Measurements from ENCODE around the gene HSPBP1. TPM values are rescaled to one million over a fixed set of nuclear protein-coding genes. Genes with fewer than 3 reads are reported as not detected.
"Not testable (repeated sequence)": the region's sequence is repeated elsewhere in the genome, so short reads cannot be mapped to it uniquely, and the experiment has no call there.

Gene HSPBP1
- total RNA-seq, 1 experiment from 2014 or later: 88.0 TPM

DNA sequence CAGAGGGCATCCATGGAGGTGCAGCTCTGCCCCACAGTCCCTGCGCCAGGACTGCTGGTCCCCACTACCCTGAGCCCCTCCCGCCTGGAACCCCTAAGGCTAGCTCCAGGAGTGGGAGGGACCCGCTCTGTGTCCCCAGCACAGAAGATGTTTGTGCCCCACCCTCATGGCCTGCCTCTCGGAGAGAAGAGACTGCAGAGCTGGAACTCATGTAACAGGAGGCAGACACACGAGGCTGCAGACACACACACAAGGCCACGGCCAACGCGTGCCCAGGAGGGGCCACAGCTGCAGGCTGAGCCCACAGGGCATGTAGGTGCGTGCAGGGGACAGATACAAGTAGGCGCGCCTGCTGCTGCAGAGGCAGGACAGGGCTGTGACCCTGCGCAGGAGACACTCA is 40.9 kb downstream of the HSPBP1 start:
- DNase-seq (ENCODE audit: low spot score): no peak

DNA sequence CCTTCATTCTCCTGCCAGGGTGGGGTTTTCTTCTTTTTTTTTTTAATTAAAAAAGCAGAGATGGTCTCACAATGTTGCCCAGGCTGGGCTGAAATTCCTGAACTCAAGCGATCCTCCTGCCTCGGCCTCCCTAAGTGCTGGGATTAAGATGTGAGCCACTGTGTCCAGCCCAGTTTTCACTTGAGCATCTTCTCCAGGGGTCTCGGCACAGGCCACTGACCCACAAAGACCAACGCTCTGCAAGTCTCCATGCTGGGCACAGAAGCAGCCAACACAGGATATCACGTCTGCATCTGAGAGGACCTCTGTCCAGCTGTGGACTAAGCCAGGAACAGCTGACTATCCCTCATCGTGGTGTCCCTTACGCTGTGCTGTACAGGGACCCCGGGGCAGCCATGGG is 41.9 kb downstream of the HSPBP1 start:
- no peak for DNase-seq (ENCODE audit: low spot score)

DNA sequence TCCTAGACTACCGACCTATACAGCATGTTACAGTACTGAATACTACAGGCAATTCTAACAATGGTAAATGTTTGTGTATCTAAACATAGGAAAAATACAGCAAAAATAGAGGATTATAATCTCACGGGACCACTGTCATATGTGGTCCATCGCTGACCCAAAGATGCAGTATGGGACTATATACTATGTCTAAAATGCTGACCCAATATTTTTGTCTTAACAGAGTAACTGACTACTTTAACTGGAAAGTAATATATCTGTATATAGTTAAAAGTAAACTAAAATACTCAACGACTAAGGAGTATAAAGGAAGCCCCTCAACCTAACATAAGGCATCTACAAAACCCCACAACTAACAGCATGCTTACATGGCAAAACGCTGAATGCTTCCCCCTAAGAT is 46.9 kb downstream of the HSPBP1 start:
- DNase-seq (ENCODE audit: low spot score): no peak

DNA sequence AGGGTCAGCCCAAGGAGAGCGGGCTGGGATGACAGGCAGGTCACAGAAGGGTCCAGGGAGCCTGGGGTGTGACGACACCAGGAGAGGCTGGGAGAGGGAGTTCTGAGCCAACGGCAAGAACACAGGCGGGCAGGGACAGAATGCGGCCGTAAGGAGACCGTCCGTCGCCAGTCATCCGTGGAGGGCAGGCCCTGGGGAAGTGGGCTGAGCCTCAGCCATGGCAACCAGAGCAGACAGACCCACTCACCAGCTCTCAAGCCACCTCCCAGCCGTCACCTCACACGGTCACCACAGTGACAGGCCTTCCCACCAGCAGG is 47.7 kb downstream of the HSPBP1 start:
- no peak for DNase-seq (ENCODE audit: low spot score)

DNA sequence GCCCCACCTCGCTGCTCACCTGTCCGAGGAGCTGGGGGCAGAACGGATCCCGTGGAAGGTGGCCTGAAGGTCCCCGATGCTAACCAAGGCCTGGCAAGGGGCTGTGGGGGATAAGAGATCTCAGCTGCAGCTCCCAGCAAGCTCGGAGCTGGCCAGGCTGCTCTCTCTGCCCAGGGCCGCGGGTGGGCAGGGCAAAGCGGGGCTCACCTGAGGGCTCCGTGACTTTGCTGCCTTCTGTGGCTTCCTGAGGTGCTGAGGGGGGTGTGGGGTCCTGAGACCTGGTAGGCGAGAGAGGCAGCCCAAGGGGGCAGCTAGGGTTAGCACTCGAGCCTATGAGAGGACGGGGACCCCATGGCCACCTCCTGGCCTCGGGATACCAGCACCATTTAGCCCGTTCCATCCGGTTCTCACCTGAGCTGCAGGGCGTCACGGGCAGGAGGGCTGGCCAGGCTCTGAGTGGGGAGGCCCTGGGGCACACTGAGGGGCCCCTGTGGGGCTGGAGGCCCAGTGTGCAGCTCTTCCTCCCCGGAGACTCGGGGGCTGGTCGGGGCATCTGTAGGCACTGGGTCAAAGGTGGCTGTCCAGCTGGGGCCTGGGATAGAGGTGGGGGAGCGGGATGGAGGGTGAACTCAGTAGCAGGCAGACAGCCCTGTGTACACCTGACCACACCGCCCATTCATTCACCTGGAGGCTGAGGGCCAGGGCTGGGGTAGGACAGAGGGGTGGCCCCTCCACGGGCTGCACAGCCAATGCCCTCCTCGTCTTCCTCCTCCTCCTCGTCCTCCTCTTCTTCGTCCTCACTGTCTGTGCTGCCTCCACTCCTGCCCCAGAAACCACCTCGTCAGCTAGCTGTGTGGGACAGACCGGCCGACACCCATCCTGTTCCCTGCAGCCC is 48.3 kb downstream of the HSPBP1 start:
- no peak for DNase-seq (ENCODE audit: low spot score)

DNA sequence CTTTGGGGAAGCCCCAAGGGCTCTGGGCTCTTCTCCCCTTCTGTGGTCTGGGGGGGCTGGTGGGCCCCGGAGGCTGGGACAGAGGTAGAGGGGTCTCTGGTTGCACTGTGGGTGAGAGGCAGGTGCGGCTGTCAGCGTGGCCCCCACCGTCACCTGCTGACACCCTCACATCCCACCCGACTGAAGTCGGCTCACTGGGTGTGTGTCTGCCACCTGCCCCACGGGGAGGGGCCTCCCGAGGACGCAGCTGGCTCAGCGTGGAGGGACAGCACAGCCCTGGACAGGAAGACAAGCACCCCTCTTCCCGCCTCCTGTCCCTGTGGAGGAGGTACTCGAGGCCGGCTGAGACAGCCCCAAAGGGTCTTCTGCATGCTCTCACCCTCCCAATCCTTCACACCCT is 49.1 kb downstream of the HSPBP1 start:
- DNase-seq (ENCODE audit: low spot score): no peak

DNA sequence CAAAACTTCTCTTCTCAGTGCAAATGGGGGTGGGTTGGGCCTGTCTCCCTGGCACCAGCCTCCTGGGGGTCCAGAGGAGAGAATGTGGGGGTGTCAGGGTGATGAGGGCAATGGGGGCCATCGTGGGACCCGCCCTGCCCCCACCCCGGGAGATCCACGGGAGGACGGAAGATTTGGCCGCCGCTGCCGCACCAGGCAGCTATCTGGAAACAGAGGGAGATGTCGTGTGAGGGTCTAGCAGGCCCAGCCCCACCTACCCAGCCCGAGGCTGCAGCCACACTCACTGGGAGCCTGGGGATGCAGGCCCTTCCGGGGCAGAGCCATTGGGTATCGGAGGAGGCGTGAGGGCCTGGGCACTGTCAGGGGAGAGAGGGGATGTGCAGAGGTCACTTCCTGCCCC is 49.6 kb downstream of the HSPBP1 start:
- no peak for DNase-seq (ENCODE audit: low spot score)

DNA sequence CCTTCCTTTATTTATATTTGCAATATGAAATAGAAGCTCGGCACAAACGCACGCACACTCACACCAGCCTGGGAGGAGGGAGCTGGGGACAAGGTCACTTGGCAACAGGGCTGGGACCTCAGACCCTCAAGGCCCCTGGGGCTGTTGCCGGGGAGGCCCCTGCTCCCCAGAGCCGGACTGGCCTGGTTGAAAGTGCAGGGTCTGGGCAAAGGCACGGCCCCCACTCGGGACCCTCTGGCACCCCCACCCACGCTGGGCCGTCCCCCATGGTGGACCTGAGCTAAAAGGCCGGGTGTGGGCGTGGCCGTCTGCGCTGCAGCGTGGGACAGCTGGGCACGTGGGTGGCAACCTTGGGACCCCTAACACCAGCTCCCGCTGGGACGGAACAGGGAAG is 50.1 kb downstream of the HSPBP1 start:
- no peak for DNase-seq (ENCODE audit: low spot score)

DNA sequence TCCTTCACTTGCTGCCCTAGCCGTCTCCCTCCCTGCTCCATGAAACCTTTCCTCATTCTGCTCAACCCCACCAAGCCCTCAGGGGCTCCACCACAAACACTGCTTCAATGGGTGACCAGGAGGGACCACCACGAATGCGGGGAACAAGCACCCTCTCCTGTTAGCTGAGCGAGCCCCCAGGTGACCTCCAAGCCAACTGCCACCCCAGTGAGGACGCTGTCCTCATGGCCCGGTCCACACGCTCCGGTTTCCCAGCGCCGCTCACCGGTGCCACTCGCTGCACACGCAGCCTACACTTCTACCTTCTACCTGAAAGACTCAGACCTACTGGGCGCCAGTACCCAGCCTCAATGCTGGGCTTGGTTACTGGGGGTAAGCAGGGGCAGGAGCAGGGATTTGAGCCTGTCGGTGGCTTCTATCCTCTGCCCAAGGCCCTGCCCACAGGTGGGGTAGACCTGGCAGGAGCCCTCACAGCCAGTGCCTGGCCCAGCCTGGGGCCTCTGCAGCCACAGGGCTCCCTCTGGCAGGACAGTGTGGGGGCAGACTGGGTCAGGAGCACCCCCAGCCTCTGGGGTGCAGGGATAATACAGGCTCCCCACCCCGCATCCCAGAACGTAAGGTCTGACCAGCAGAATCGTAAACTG is 50.6 kb downstream of the HSPBP1 start:
- no peak for DNase-seq (ENCODE audit: low spot score)

DNA sequence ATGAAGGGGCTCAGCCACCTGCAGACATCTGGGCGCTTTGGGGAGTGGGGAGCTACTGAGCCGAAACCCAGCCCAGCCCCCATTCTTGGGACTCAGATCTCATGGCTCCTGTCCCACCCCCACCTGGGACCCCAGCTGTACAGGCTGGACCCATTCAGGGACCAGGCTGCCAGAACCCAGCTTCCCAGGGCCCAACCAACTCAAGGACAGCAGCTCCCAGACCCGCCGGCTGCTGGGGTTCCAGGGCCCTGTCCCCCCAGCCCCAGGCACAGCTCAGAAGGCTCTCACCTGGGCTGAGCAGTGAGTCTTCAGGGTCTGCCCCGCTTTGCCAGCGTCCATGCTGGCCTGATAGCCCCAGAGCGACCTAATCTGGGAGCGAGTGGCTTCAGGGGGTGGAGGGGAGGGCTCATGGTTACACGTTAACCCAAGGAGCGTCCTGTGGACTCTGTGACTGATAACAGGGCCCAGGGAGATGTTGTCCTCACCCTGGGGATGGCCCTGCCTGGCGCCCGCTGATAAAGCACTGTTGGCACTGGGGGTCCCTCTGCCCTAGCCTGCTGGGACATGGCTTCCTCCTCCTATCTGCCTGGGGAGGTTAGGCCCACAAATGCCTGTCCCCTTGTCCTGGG is 51.4 kb downstream of the HSPBP1 start, which contains the start of gene TMEM86B:
TMEM86B (minus strand) TSS at position 361 of the 629 bp plus-strand sequence; CDS start at position 339, 22 bp downstream.
- no peak for DNase-seq (ENCODE audit: low spot score)

DNA sequence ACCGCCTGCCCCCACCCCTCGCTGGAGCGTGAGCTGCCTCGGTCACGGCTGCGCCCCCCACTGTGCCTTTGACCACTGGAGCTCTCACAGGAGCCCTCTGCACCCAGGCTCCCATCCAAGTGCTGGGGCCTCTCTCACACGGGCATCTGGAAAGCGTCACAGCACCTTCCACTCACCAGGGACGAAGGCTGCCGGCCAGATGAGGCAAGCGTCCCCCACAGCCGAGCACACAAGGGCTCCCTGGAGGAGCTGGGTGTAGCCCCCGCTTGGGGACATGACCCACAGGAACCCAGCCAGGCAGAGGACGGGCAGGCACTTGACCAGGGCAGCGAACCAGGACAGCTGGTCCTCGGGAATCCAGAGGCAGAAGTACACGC is 51.9 kb downstream of the HSPBP1 start:
- no peak for DNase-seq (ENCODE audit: low spot score)

DNA sequence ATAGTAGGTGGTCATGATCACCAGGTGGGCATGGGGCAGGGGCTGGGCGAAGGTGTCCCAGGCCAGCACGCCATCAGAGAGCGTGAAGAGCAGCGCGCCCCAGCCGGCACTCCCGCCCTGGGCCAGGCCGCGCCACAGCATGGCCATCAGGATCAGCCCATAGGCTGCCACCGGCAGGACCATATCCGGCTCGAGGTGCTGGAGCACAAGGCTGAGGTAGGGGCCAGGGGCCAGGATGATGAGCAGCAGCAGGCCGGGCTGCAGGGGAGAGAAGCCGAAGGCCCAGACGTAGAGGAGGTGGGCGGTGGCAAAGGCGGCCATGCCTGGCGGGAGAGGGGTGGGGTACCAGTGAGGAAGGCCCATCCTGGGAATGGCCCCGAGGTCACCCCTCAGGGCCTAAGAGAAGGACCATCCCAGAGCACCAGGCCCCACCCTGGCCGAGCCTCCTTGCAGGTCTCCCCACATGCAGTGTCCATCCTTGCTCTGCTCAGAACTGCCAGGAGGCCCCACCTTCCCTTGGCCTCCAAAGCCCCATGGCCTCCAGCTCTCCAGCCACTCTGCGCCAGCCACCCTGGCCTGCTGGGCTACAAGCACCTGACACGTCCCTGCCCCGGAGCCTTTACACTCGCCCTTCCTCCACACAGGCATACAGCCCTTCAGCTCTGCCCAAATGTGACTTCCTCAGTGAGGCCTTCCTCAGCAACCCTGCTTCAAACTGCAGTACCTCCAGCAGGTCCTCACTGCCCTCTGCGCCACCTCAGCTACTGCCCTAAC is 52.5 kb downstream of the HSPBP1 start:
- DNase-seq (ENCODE audit: low spot score): no peak

DNA sequence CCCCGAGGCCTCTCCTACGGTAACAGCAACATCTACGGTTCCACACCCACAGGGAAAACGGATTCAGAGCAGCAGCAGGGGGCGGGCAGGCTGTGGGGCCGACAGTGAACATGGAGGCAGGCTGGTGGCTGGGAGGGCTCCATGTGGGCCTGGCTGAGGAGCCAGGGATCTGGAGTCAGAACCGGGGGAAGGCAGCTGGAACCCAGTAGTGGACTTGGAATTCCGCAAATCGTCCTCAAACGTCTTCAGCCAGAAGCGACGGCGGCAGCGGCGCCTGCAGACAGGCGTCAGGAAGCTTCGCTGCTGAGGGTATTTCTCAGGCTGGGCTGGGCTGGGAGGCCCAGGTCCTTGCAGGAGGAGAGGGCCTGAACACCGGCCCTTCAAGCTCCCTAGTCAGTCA is 53.1 kb downstream of the HSPBP1 start:
- no peak for DNase-seq (ENCODE audit: low spot score)

DNA sequence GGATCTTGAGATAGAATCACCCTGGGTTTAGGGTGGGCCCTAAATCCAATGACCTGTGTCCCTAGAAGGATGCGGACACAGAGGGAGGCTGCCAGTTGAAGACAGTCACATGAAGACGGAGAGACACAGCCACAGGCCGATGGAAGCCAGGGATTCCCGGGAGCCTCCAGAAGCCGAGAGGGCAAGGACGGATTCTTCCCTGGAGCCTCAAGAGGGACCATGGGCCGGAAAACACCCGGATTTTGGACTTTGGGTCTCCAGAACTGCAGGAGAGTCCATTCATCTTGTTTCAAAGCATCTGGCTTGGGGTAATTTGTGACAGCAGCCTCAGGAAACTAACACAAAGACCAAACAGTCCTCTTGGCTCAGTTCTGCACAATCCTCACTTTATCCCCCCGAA is 53.6 kb downstream of the HSPBP1 start:
- no peak for DNase-seq (ENCODE audit: low spot score)

DNA sequence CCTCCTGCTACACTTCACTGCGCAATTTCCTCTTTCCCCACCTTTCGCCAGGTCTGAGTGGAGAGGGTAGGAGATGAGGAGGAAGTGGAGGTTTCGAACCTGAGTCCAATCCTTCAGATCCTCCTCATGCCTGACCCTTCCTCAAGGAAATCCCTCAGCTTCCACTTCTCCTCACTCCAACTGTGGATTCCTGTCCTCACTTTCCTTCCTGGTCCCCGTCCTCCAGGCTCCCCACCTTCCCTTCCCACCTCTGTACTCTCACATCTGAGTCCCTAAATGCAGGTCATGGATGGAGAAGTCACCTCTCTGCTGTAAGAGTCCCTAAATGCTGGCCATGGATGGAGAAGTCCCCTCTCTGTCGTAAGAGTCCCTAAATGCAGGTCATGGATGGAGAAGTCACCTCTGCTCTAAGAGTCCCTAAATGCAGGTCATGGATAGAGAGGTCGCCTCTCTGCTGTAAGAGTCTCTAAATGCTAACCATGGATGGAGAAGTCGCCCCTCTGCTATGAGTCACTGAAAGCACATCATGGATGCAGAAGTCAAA is 54.4 kb downstream of the HSPBP1 start:
- DNase-seq (ENCODE audit: low spot score): no peak

DNA sequence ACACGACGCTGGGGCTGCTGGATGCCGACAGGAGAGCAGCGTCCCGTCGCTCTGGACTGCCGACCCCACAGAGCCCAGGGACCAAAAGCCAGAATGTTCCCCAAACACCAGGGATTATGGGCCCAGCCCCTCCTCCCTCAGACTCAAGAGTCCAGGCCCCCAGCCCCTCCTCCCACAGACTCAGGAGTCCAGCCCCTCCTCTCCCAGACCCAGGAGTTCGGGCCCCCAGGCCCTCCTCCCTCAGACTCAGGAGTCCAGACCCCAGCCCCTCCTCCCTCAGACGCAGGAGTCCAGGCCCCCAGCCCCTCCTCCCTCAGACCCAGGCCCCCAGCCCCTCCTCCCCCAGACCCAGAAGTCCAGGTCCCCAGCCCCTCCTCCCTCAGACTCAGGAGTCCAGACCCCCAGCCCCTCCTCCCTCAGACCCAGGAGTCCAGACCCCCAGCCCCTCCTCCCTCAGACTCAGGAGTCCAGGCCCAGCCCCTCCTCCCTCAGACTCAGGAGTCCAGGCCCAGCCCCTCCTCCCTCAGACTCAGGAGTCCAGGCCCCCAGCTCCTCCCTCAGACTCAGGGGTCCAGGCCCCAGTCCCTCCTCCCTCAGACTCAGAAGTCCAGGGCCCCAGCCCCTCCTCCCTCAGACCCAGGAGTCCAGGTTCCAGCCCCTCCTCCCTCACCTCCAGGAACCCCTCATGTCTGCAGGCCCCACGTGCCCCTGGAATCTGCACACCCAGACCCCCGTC is 55.1 kb downstream of the HSPBP1 start:
- not testable (repeated sequence) for DNase-seq (ENCODE audit: low spot score)

DNA sequence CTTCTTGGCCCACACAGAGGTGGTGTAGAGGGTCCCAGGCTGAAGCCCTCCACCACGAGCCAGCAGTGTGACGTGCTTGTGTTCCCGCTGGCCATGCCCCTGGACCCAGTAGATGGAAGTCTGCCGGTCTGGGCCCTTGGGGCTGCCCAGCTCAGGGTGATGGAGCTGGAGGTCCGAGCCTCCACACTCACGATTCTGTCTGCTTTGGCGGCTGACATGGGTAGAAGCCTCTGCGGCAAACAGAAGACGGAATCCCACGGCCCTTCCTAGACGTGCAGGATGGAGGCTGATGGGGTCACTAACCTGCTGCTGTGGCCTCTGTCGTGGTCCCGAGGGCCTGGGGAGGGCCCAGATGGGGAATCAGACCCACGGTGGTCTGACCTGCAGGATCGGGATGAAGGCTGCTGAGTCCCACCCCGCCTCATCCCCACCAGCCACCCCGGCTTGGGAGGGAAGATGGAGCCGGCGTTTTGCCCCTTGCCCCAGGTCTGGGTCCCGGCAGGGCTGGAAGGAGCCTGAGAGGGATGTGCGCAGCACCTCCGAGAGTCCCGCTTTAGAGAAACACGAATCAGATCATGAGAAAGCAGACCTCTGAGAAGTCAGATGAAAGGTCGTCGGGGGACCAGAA is 55.8 kb downstream of the HSPBP1 start:
- DNase-seq (ENCODE audit: low spot score): no peak

DNA sequence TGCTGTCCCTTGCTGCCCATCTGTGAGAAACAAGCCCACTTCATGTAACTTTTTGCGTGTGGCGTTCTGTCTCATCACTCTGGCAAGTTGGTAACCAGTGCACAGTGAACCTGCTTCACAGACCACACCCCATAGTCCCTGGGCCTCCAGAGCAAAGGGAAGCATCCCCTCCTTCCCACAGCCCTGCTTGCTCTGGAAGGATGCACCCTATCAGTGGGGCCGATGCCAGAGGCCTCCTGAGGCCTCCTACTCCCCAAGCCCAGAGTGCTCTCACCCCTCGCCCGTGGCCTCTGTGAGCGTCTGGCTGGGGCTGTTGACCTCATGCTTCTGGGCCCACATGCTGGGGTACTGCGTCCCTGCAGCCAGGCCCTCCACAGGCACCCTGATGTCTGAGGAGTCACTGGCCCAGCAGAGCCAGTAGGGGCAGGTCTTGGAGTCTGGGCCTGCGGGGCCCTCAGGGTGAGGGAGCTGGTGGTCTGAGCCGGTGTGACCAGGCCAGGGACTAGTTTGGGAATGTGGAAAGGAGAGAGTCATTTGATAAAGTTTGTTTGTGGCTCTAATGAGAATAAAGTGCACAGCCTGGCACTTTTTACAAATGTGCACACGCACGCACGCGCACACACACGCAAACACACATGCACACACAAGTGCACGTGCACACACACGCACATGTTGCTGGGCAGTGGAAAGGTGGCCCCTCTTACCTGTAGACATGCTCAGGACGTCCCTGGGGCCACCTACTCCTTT is 56.4 kb downstream of the HSPBP1 start:
- DNase-seq (ENCODE audit: low spot score): no peak

DNA sequence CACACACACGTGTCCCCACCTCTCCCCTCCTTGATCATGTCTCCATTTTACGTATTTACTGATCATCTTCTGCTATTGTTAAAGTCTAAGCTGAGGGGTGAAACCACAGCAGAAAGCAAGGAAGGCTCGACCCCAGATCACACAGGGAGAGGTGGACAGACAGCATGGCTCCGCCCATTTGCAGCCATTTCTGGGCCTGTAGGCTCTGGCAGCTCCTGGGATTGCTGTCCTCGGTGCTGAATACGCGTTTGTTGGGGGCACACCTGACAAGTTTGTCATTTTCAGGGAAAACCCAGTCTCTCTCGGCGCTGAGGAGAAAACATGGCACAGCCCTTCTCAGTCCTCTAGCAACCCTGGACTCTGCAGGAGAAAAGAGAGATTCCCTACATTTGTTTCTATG is 59.4 kb downstream of the HSPBP1 start:
- DNase-seq (ENCODE audit: low spot score): peak; percentile 28

Measured in A172 (cell line).